WTC11 (cell line): ENCODE data around the gene UBE2D2. TPM values are rescaled to one million over a fixed set of nuclear protein-coding genes. Genes with fewer than 3 reads are reported as not detected.

Source experiments
- ATAC-seq: fragments of 200-7000 bp; cut with Tn5 transposase; 2 replicates; pipeline ENCODE4 v1.10.0; 2021; ENCODE audit warnings: mild to moderate bottlenecking, moderate library complexity
- CTCF ChIA-PET: fragments of 300-600 bp; sonication (Branson Sonifier 250); formaldehyde crosslinking; loops from one replicate; lab custom pipeline; 2021; ENCODE audit warnings: antibody characterized with exemption; lab: Charles Lee
- POLR2A ChIA-PET: fragments of 350-600 bp; sonication (Branson Sonifier 250); formaldehyde crosslinking; loops from one replicate; lab custom pipeline; 2021; ENCODE audit warnings: antibody characterized with exemption; lab: Charles Lee
- DNase-seq: peaks from one replicate; pipeline ENCODE4 v3.0.0; 2021; ENCODE audit warnings: low spot score
- H3K27ac Mint-ChIP-seq: 2 replicates; pipeline ENCODE4 v1.8.0; 2021; ENCODE audit warnings: mixed read lengths
- H3K27me3 Mint-ChIP-seq: 2 replicates; pipeline ENCODE4 v1.8.0; 2021; ENCODE audit warnings: low read depth, mild to moderate bottlenecking, moderate library complexity, mixed read lengths
- H3K36me3 Mint-ChIP-seq: 2 replicates; pipeline ENCODE4 v1.8.0; 2021; ENCODE audit warnings: mixed read lengths
- H3K4me1 Mint-ChIP-seq: 2 replicates; pipeline ENCODE4 v1.8.0; 2022; ENCODE audit warnings: mixed read lengths
- H3K4me3 Mint-ChIP-seq: 2 replicates; pipeline ENCODE4 v1.8.0; 2021; ENCODE audit warnings: mild to moderate bottlenecking, moderate library complexity, mixed read lengths
- H3K9me3 Mint-ChIP-seq: 2 replicates; pipeline ENCODE4 v1.8.0; 2021; ENCODE audit warnings: mixed read lengths
- ATF1 ChIP-seq: sonication (generic); formaldehyde crosslinking; IDR thresholded peaks from 2 replicates; pipeline ENCODE4 v1.8.1; 2023; ENCODE audit warnings: mild to moderate bottlenecking, moderate library complexity, missing genetic modification reagents
- CBFB ChIP-seq: sonication (generic); formaldehyde crosslinking; IDR thresholded peaks from 2 replicates; pipeline ENCODE4 v1.8.1; 2022; ENCODE audit warnings: mild to moderate bottlenecking, low read depth, missing genetic modification reagents
- FOXP4 ChIP-seq: sonication (generic); formaldehyde crosslinking; IDR thresholded peaks from 2 replicates; pipeline ENCODE4 v1.8.0; 2022; ENCODE audit warnings: mild to moderate bottlenecking, missing genetic modification reagents
- GABPB1 ChIP-seq: sonication (generic); formaldehyde crosslinking; IDR thresholded peaks from 2 replicates; pipeline ENCODE4 v1.8.1; 2023; ENCODE audit warnings: mild to moderate bottlenecking, missing genetic modification reagents
- MAX ChIP-seq: sonication (generic); formaldehyde crosslinking; IDR thresholded peaks from 2 replicates; pipeline ENCODE4 v1.8.0; 2022; ENCODE audit warnings: mild to moderate bottlenecking, missing genetic modification reagents
- SMAD4 ChIP-seq: sonication (generic); formaldehyde crosslinking; IDR thresholded peaks from 2 replicates; pipeline ENCODE4 v1.8.0; 2022; ENCODE audit warnings: mild to moderate bottlenecking, missing genetic modification reagents
- TEAD1 ChIP-seq: sonication (generic); formaldehyde crosslinking; IDR thresholded peaks from 2 replicates; pipeline ENCODE4 v1.8.0; 2022; ENCODE audit warnings: mild to moderate bottlenecking, missing genetic modification reagents
- TEAD4 ChIP-seq: sonication (generic); formaldehyde crosslinking; IDR thresholded peaks from 2 replicates; pipeline ENCODE4 v1.8.0; 2022; ENCODE audit warnings: mild to moderate bottlenecking, missing genetic modification reagents
- USF1 ChIP-seq: sonication (generic); formaldehyde crosslinking; IDR thresholded peaks from 2 replicates; pipeline ENCODE4 v1.8.0; 2022; ENCODE audit warnings: mild to moderate bottlenecking, missing genetic modification reagents
- ZNF121 ChIP-seq: sonication (generic); formaldehyde crosslinking; IDR thresholded peaks from 2 replicates; pipeline ENCODE4 v1.8.0; 2023; ENCODE audit warnings: missing genetic modification reagents
- ZNF281 ChIP-seq: sonication (generic); formaldehyde crosslinking; IDR thresholded peaks from 2 replicates; pipeline ENCODE4 v1.8.0; 2023; ENCODE audit warnings: mild to moderate bottlenecking, missing genetic modification reagents
- total RNA-seq: library from RNA; stranded (reverse); gene quantifications from 3 replicates; pipeline ENCODE4 v1.2.3, GENCODE V29; 2021
- TF ChIP-seq, protein P1 (sequence below): sonication (generic); formaldehyde crosslinking; IDR thresholded peaks from 2 replicates; pipeline ENCODE4 v1.8.1; 2022; ENCODE audit warnings: missing genetic modification reagents, borderline replicate concordance
- TF ChIP-seq, protein P2 (sequence below): sonication (generic); formaldehyde crosslinking; IDR thresholded peaks from 2 replicates; pipeline ENCODE4 v1.8.1; 2022; ENCODE audit warnings: low read depth, missing genetic modification reagents, borderline replicate concordance
- TF ChIP-seq, protein P3 (sequence below): sonication (generic); formaldehyde crosslinking; IDR thresholded peaks from 2 replicates; pipeline ENCODE4 v1.8.1; 2023; ENCODE audit warnings: mild to moderate bottlenecking, missing genetic modification reagents, moderate library complexity
- TF ChIP-seq, protein P4 (sequence below): fragments of 250-450 bp; sonication (Bioruptor Pico); IDR thresholded peaks from 2 replicates; pipeline ENCODE4 v1.9.0; 2021; ENCODE audit warnings: mild to moderate bottlenecking, borderline replicate concordance

The UBE2D2 gene
- total RNA-seq, 1 experiment from 2014 or later = 183 TPM

GRCh38 chr5:139651043-139651834 is 90.1 kb downstream of the UBE2D2 start:
- H3K27ac Mint-ChIP-seq = peak overlapping the region; percentile 96
- TF ChIP-seq MAX (CRISPR knock-in tag) = 0 out of 2 replicates have a peak, but pooled peaks have one; percentile 8
- TF ChIP-seq, protein P1, sequence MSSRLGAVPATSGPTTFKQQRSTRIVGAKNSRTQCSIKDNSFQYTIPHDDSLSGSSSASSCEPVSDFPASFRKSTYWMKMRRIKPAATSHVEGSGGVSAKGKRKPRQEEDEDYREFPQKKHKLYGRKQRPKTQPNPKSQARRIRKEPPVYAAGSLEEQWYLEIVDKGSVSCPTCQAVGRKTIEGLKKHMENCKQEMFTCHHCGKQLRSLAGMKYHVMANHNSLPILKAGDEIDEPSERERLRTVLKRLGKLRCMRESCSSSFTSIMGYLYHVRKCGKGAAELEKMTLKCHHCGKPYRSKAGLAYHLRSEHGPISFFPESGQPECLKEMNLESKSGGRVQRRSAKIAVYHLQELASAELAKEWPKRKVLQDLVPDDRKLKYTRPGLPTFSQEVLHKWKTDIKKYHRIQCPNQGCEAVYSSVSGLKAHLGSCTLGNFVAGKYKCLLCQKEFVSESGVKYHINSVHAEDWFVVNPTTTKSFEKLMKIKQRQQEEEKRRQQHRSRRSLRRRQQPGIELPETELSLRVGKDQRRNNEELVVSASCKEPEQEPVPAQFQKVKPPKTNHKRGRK (CRISPR knock-in tag) = no peak
- TF ChIP-seq USF1 (CRISPR knock-in tag) = peak; percentile 76
- no peak for TF ChIP-seq SMAD4 (CRISPR knock-in tag)
- no peak for TF ChIP-seq ZNF121 (CRISPR knock-in tag)
- TF ChIP-seq FOXP4 (CRISPR knock-in tag) = 0 out of 2 replicates have a peak, but pooled peaks have one; percentile 18
- TF ChIP-seq TEAD1 (CRISPR knock-in tag) = peak; percentile 49; the same call in 1 of the 2 replicates
- 0 out of 2 replicates have a peak, but pooled peaks have one; percentile 20 for TF ChIP-seq GABPB1
- TF ChIP-seq, protein P2, sequence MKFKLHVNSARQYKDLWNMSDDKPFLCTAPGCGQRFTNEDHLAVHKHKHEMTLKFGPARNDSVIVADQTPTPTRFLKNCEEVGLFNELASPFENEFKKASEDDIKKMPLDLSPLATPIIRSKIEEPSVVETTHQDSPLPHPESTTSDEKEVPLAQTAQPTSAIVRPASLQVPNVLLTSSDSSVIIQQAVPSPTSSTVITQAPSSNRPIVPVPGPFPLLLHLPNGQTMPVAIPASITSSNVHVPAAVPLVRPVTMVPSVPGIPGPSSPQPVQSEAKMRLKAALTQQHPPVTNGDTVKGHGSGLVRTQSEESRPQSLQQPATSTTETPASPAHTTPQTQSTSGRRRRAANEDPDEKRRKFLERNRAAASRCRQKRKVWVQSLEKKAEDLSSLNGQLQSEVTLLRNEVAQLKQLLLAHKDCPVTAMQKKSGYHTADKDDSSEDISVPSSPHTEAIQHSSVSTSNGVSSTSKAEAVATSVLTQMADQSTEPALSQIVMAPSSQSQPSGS (CRISPR knock-in tag) = no peak
- TF ChIP-seq, protein P3, sequence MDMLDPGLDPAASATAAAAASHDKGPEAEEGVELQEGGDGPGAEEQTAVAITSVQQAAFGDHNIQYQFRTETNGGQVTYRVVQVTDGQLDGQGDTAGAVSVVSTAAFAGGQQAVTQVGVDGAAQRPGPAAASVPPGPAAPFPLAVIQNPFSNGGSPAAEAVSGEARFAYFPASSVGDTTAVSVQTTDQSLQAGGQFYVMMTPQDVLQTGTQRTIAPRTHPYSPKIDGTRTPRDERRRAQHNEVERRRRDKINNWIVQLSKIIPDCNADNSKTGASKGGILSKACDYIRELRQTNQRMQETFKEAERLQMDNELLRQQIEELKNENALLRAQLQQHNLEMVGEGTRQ (CRISPR knock-in tag) = peak; percentile 84
- DNase-seq (peak; percentile 59), ATAC-seq (0 out of 2 replicates have a peak, but pooled peaks have one; percentile 0)
- POLR2A ChIA-PET = interaction anchor here (0.7 to 3.2 kb wide), 7 partner anchors 9 to 60 kb away, joined by 3 to 22 read pairs (median 5); no protein-coding TSS in a partner anchor
- peak overlapping the region; percentile 98 for H3K4me3 Mint-ChIP-seq
- peaks cover 7% of the 10 kb centered on the region for H3K27me3 Mint-ChIP-seq
- CTCF ChIA-PET = interaction anchor here (0.6 to 9.5 kb wide), 20 partner anchors 9 to 400 kb away, joined by 3 to 235 read pairs (median 5); no protein-coding TSS in a partner anchor
- H3K36me3 Mint-ChIP-seq = no peaks in the 10 kb centered on the region
- H3K9me3 Mint-ChIP-seq = no peaks in the 10 kb centered on the region
- peaks cover 61% of the 10 kb centered on the region for H3K4me1 Mint-ChIP-seq

- Mint-ChIP-seq H3K27me3 (no peaks in the 10 kb centered on the region), H3K4me3 (peak overlapping the region; percentile 98), H3K36me3 (no peaks in the 10 kb centered on the region), H3K27ac (peak overlapping the region; percentile 96), H3K4me1 (peaks cover 63% of the 10 kb centered on the region), H3K9me3 (no peaks in the 10 kb centered on the region)
- ATAC-seq (peak; percentile 33), DNase-seq (peak; percentile 92)
- ChIA-PET POLR2A (interaction anchor here (0.6 to 3.2 kb wide), 8 partner anchors 8 to 88 kb away, joined by 3 to 22 read pairs (median 4); no protein-coding TSS in a partner anchor), CTCF (interaction anchor here (0.6 to 9.5 kb wide), 19 partner anchors 16 to 401 kb away, joined by 3 to 235 read pairs (median 5); no protein-coding TSS in a partner anchor)
- no peak for TF ChIP-seq GABPB1
- no peak for TF ChIP-seq ZNF281 (CRISPR knock-in tag)
- TF ChIP-seq TEAD4 (CRISPR knock-in tag) = no peak
- TF ChIP-seq, protein P4, sequence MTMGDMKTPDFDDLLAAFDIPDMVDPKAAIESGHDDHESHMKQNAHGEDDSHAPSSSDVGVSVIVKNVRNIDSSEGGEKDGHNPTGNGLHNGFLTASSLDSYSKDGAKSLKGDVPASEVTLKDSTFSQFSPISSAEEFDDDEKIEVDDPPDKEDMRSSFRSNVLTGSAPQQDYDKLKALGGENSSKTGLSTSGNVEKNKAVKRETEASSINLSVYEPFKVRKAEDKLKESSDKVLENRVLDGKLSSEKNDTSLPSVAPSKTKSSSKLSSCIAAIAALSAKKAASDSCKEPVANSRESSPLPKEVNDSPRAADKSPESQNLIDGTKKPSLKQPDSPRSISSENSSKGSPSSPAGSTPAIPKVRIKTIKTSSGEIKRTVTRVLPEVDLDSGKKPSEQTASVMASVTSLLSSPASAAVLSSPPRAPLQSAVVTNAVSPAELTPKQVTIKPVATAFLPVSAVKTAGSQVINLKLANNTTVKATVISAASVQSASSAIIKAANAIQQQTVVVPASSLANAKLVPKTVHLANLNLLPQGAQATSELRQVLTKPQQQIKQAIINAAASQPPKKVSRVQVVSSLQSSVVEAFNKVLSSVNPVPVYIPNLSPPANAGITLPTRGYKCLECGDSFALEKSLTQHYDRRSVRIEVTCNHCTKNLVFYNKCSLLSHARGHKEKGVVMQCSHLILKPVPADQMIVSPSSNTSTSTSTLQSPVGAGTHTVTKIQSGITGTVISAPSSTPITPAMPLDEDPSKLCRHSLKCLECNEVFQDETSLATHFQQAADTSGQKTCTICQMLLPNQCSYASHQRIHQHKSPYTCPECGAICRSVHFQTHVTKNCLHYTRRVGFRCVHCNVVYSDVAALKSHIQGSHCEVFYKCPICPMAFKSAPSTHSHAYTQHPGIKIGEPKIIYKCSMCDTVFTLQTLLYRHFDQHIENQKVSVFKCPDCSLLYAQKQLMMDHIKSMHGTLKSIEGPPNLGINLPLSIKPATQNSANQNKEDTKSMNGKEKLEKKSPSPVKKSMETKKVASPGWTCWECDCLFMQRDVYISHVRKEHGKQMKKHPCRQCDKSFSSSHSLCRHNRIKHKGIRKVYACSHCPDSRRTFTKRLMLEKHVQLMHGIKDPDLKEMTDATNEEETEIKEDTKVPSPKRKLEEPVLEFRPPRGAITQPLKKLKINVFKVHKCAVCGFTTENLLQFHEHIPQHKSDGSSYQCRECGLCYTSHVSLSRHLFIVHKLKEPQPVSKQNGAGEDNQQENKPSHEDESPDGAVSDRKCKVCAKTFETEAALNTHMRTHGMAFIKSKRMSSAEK = no peak
- TF ChIP-seq ATF1 = no peak
- no peak for TF ChIP-seq CBFB (CRISPR knock-in tag)
Observed at GRCh38 chr5:139651853-139652787, 91.0 kb downstream of the UBE2D2 start.
